HG03558 (cell line): ENCODE measurements around the gene GORASP1.

Experiments used
- ATAC-seq: cut with Tn5 transposase; IDR thresholded peaks from one replicate; pipeline ENCODE4 v1.9.1; 2021; ENCODE audit warnings: moderate number of reproducible peaks; ENCODE audit not compliant: unreplicated experiment; ENCODE audit errors: extremely low read depth

Gene GORASP1

DNA sequence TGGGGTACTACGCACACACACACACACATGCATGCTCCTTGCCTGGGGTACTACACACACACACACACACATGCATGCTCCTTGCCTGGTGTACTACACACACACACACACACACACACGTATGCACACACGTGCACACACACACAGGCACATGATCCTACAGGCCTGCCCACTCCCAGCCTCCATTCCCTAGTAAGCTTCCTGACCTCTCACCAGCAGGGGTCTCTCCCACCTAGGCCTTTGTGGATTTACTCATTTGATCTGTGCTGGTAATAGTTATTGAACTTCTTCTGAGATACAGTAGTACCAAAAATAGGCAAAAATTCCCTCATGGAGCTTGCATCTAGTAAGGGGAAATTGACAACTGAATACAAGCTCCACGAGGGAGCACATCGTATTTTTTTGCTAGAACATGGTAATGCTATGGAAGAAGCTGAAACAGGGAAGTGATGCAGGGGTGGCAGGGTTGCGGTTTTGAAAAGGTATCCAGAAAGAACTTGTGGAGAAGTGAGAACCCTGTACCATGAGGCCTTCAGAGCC lies 19.2 kb upstream of the GORASP1 start:
- no peak for ATAC-seq

DNA sequence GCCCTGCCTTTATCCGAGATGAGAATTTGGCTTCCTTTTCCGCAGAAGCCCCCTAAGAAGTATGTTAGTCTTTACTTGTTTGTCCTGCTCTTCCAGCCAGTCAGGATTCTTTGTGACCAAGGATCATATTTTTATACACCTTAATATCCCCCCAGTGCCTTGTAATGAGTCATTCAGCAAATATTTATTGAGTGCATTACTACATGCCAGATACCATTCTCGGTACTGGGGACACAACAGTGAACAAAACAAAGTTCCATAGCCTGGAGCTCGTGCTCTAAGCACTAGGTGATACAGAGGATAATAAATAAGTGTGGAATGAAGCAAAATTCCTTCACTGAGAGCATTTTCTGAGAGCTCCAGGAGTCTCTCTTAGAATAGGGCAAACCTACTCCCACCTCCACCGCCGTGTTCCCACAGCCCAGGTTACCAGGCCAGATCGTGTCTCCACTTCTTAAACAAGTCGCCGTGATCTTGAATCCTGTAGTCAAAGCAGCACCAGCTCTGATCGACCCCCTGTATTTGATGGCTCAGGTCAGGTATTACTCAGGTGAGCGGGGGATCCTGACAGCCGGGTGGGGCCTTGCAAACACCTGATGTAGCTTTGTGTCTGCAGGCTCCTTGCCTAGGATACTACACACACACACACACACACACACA lies 18.5 kb upstream of the GORASP1 start:
- no peak for ATAC-seq

DNA sequence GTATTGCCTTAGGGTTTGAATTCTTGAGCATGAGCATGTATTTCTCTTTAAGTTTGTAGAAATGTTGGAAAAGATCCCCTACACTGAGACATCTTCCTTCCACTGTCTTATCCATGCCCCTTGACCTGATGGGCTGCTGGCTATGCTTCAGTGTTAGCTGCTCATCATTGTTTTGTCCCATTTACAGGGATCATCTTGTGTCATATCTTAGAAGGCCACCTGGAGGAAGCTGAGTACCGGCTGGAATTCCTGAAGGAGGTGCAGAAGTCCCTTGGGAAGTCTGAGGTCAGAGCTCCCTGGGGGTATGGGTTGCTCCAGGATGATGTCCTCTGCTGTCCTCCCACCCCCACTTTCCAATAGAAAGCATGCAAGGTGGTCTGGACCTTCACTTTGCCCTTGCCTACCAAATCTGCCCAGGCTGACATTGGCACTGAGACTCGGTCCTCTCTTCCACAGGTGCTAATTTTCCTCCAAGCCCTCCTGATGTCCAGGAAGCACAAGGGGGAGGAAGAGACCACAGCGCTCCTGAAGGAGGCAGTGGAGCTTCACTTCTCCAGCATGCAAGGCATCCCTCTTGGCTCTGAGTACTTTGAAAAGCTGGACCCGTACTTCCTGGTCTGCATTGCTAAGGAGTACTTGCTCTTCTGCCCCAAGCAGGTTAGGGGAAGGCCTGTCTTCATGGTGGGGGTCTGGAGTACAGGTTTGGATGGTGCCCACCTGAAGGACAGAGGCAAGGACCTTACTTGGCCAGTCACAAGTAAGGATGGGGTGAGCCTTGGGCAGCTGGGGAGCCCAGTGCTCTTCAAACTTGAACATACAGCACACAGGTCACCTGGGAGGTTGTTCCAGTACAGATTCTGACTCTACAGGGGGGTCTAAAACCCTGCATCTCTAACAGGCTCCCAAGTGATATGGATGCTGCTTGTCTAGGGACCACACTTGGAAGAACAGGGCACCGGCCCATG lies 17.7 kb upstream of the GORASP1 start:
- no peak for ATAC-seq

DNA sequence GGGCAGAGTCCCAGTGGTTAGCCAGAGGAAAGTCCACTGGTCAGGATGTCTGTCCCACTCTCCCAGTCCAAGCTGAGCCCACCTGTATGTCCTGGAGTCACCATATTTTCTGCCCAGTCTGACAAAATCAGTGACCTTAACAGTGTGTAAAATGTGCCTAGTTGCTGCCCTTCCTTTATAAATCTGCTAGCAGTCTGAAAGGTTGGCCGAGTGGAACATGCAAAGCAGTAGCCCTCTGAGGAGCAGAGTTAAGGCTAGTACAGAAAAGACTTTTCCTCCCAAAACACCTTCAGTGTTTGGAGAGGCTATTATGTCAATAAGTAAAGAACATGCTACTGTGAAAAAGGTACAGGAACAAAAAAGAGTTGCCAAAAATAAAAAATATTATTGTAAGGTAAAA lies 15.4 kb upstream of the GORASP1 start:
- peak; percentile 49 for ATAC-seq

DNA sequence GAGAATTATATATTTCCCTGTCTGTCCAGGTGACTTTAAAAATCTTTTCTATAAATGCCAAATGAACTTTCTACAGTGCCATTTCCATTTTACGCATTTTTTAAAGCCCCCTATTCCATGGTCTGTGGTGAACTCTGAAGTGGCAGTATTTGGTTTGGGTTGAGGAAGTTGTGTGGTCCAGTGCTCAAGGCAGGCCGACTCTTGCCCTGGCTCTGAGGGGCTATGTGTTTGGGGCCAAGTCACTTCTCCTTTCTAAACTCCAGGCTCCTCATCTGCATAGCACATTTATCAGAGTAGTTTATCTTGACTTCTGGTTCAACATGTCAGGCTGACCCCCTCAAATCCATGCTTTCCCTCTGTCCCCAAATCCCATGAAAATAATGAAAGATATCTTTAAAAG lies 14.2 kb upstream of the GORASP1 start:
- ATAC-seq = no peak

DNA sequence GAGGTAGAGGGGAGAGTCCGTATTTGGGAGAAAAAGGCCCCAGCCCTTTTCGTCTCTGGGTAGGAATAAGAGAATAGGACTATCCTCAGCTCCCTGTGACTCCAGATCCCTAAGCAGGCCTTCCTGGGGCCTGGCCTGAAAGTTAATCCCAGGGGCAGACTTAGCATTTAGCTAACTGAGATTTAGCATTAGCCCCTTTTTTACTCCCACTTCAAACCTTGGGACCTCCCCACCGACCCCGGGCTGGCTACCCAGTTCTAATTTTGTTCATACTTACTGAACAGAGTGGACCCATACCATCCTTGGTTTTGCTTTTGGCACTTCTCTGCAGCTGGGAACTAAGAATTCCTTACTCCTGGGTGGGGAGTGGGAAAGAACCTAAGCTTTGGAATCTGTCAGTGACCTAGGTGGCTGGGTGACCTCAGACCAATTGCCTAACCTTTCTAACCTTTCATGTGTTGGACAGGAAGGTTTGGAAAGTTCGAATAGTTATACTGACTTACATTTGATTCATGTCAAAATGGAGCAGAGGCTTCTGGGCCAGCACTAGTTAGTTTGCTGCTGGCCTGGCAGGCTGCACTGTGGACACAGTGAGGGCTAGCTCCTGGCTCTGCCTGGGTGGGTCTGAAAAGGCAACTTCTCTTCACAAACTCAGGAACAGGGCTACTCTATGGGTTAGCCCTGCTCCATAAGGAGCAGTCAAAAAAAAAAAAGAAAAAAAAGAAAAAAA lies 11.7 kb upstream of the GORASP1 start:
- ATAC-seq = no peak

DNA sequence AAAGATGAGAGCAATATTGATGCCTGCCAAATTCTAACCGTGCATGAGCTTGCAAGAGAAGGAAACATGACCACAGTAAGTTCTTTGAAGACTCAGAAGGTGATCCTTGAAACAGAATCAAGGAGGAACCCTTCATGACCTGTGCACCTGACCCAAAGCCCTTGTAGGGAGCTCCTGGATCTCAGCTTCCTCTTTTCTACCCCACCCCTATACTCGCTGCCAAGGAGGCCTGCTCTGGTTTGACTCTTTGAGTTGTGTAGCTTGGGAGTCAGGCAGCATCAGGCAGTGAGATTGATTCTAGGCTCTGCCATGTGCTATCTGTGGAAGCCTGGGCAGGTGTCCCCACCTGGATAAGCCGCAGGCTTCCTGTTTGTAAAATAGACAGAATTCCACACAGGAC lies 10.7 kb upstream of the GORASP1 start:
- ATAC-seq = no peak

DNA sequence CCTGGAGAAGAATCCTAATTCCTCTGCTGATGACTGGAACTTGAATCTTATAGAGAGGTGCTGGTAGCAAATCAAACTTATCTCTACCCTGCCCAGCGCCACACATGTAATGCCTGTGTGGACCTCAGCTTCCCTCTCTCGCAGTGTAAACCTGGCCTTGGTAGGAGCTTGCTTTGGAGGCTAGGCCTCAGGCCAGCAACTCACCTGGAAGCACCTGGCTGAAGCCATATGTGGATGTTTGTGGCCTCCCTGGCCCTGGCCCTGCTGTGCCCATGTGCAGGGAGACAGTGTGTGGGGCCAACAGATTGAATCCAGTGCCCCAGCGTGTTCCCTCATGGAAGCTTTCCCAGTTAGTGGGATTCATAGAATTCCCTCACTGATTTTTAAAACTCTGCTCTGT lies 8.4 kb upstream of the GORASP1 start:
- ATAC-seq = no peak

DNA sequence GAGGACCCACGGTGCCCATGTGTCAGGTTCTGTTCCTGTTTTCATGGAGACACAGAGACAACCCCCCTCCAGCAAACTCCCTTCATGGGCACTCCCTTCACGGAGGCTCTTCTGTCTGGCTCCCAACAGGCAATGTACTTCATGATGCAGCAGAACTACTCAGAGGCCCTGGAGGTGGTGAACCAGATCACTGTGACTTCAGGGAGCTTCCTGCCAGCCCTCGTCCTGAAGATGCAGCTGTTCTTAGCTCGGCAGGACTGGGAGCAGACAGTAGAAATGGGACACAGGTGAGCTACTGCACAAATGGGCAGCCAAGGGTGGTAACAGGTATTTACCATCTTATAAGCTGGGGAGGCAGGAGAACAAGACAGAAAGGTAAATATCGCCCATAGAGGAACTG lies 7.0 kb upstream of the GORASP1 start:
- no peak for ATAC-seq

DNA sequence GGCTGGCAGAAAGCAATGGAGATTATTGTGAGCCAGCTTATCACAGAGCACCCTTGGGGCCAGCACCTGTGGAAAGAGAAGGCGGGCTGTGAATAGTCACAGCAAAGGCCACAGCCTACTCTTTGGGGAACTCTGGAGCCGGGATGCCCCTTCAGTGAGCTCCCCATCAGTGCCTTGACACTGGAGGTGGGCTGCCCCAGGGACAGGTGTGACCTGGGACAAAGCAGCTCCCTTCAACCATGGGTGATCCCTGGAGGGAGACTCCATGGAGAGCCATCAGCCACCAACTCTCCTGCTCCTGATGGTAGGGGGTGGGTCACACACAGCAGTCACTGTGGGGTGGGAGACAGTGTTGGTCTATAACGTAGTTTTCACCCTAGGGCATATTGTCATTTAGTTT lies 5.9 kb upstream of the GORASP1 start:
- ATAC-seq = no peak

DNA sequence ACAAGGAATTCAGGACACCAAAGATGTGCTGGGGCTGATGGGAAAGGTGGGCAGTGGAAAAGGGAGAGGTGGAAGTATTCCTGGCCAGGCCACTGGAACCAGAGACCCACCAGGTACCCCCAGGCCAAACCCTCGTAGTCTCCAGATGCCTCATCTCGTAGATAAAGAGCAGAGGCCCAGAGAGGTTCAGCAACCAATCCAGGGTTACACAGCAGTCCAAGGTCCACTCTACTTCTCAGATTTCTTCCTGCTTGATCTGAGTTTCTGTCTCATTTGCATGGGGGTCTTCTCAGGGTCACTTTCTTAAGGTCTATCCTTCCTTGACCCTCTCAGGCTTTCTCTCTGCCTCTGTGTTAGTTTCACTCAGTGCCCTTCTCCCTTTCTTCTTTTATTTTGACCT lies 5.1 kb upstream of the GORASP1 start:
- ATAC-seq = no peak

DNA sequence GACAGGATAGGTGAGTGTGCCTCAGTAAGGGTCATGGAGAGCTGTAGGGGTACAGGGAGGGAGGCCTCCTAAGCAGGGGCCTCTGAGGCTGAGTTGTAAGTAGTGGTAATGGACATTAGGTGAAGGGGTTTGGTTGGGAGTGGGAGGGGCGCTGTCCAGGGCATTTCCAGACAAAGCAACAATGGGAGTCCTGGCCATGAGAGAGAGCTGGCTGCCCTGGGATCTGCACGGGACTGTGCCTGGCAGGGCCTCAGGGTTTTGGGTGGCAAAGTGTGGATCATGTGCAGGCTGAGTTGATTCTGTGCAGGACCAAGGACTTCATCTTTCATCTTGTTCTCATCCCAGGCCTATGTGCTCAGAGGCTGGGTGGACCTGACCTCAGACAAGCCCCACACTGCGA lies 4.7 kb upstream of the GORASP1 start:
- no peak for ATAC-seq

DNA sequence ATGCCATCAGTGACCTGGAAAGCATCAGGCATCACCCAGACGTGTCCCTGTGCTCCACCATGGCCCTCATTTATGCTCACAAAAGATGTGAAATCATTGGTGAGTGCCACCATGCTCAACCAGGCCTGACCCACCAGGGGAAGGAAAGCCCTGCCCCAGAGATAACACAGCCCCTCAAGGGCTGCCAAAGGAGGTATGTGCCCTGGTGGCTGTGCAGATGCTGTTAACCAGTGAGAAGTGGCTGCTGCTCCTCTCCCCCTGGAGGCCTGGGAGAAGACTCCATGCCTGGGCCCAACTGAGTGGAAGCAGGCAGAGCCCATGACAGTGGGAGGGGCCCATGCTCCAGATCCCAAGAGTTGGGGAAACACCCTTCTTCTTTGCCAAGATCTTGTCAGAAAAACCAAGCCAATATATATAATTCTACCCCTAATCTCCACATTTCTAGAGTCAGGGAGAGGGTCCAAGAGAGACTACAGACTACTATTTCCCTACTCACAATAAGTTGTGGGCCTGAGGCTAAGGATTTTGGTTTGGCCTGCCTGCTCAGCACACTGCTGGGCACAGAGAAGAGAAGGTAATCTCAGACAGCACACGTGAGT lies 2.7 kb upstream of the GORASP1 start:
- no peak for ATAC-seq

DNA sequence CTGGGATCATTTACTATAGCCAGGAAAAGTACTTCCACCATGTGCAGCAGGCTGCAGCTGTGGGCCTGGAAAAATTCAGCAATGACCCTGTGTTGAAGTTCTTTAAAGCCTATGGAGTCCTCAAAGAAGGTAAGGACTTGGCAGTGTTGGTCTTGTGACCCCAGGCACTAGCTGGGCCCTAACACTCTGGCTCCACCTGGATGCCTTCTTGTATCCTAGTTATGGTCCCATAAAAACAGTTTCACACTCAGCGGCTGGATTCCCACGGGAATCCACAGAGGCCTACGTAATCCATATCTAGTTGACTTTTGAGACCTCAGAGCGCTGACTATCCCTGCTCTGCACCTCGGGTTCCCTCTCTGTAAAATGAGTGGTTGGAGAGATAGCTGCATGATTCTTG lies 1.7 kb upstream of the GORASP1 start:
- no peak for ATAC-seq

DNA sequence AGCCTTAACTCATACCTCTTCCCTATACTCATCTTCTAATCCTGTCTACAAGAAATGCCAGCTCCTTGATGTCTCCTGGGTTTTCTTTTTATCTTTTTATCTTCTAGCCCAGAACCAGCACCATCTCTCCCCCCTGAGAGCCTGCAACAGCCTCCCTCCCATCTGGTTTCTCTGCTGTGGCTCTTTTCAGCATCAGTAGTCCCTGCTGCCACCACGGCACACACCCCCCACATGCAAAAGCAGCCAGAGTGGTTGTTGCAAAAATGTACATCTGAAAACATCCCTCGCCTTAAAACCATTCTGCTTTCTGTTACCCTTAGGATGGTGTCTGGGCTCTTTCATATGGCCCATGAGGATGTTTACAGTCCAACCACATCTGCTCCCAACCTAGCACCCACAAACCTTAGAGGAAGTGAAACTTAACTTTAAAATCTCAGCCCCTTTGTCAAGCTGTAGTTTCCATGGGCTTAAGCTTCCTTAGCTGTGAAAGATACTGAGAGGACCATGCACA lies 828 bp upstream of the GORASP1 start:
- peak; percentile 54 for ATAC-seq

DNA sequence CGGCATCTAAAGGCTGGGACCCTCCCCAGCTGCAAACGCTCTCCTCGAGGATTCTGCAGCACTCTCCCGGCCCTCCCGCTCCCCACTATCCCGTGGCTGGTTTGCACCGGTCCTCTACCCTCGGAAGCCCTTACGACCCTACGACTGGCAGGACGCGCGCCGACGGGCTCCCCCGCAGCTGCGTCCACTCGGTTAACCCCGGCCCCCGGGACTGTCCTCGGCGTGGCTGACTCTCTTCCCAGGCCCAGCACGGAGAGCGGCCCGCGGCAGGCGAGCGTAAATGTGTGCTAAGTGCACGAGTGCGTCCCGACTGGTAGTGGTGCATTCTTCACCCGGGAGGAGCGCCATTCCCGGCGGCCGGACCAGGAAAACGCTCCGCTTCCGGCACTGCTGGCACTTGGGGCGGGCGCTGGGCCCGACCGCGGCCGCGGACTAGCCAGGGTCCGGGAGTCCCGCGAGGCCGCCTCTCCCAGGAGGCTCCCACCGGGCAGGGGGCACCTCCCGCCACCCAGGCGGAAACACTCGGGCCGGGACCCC lies 508 bp downstream of the GORASP1 start:
- peak; percentile 9 for ATAC-seq

DNA sequence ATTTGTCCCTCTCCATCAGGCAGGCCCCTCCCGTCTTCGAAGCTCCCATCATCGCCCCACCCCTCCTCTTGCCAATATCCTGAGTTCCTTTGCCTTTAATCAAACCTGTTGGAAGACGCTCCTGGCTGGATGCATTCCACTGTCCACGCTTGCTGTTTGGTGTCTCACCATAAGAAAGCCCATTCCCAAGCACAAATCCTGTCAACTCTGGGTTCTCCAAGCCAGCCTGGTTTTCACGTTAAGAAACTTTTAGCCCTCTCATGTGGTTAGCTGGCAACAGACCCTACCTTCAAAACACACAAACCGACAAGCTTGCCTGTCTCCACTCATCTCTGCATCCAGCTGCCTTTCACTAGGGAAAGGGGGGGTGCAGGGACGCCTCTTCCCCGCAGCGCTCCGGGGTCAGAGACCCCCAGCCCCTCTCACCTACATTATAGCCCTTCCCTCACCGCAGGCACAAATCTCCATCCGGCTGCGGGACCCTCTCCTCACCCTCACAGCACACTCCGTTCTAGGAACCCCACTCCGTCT lies 1.1 kb downstream of the GORASP1 start:
- no peak for ATAC-seq

DNA sequence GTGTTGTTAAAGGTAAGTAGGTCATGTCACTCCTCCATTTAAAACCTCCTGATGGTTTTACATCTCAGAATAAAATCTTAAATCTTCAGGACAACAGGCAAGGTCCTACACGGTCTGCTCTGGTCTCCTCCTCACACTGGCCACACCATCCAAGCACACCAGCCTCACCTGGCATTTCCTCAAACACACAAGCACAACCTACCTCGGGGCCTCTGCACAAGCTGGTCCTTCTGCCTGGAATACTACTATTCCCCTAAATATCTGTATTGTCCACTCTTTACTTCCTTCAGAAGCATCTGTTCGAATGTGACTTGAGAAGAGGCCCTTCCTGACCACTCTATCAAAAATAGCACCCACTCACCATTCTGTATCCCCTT lies 1.8 kb downstream of the GORASP1 start:
- no peak for ATAC-seq

DNA sequence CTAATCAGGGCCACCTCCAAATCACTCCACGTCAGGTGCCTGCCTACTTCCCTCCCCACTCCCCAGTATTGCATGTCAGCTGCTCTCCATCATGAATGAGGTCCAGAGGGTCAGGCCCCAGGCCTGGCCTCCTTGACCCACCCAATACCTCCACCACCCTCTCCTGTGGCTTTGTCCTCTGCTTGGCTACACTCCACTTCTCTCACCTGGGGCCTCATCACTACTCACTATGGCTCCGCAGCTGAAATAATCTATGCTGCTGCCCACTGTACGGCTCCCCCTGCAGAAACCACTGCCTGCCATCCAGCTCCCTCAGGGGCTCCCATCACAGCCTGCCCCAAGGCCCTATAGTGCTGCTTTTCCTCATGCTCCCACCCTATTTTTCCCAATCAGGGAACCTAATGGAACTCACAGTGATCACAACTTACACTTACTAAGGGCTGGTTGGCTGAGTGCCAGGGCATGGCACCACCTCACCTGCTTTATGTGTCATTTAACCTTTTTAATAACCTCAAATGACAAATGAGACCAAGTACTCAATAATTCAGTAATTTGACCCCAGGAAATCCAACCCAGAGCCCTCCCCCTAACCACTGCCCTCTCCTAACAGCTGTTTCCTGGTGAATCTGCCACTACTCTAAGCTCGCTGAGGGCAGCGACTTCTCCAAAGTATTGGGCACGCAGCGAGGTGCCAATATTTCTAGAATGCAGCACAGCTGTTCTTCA lies 2.3 kb downstream of the GORASP1 start:
- no peak for ATAC-seq
